Vagina (tissue), 2 donors: ENCODE data around the gene CALCOCO2. TPM values are rescaled to one million over a fixed set of nuclear protein-coding genes. Genes with fewer than 3 reads are reported as not detected.
A peak's percentile ranks its signal among the peaks of the same experiment; 100 is the strongest.
"Not testable (repeated sequence)": the region's sequence is repeated elsewhere in the genome, so short reads cannot be mapped to it uniquely, and the experiment has no call there.

Experiments used
- DNase-seq, 2 donors: peaks; one replicate each; pipeline ENCODE4 v3.0.0-alpha.2; 2017; ENCODE audit errors: extremely low spot score in 2 of 2
- H3K27ac ChIP-seq: fragments of 200-600 bp; sonication (generic); one replicate; pipeline ENCODE4 v1.5.1; 2019
- H3K27me3 ChIP-seq: fragments of 200-600 bp; sonication (generic); one replicate; pipeline ENCODE4 v1.5.1; 2019
- H3K36me3 ChIP-seq, 2 donors: fragments of 200-600 bp; sonication (generic); one replicate each; pipeline ENCODE4 v1.5.1; 2017 to 2019
- H3K4me1 ChIP-seq: fragments of 200-600 bp; sonication (generic); one replicate; pipeline ENCODE4 v1.5.1; 2019
- H3K4me3 ChIP-seq, 2 donors: fragments of 200-600 bp; sonication (generic); 1 replicate in 1 of 2; 2 replicates in 1 of 2; pipeline ENCODE4 v1.5.1; 2016 to 2019
- H3K9me3 ChIP-seq: fragments of 200-600 bp; sonication (generic); one replicate; pipeline ENCODE4 v1.5.1; 2019
- POLR2A ChIP-seq, 2 donors: fragments of 450-650 bp; IDR thresholded peaks; one replicate each; pipeline ENCODE4 v1.6.1; 2017; ENCODE audit warnings: antibody characterized with exemption in 2 of 2, mild to moderate bottlenecking in 2 of 2, moderate library complexity in 2 of 2
- POLR2AphosphoS5 ChIP-seq, 2 donors: sonication (generic); formaldehyde crosslinking; IDR thresholded peaks; one replicate each; pipeline ENCODE4 v1.9.0; 2017; ENCODE audit warnings: antibody characterized with exemption in 2 of 2, mild to moderate bottlenecking in 2 of 2, low read depth in 1 of 2; ENCODE audit not compliant: insufficient read depth in 1 of 2
- intact Hi-C: fragments of 100-400 bp; cut with DNase I; formaldehyde crosslinking; loops from one replicate; pipeline ENCODE4 v1.15.1; 2023
- total RNA-seq: library from RNA; depleted of rRNA; stranded (reverse); fragments of >200 nt; gene quantifications from one replicate; pipeline ENCODE4 v1.2.3, GENCODE V29; 2016
- TF ChIP-seq, protein P1 (sequence below), 3 experiments: fragments of 450-650 bp in 2 of 3; fragments of 200-600 bp in 1 of 3; sonication (generic) in 1 of 3; IDR thresholded peaks; one replicate each; pipeline ENCODE4 v1.5.1; 2017 to 2019; ENCODE audit warnings: antibody characterized with exemption in 3 of 3, mild to moderate bottlenecking in 2 of 3, moderate library complexity in 2 of 3

The CALCOCO2 gene
- total RNA-seq, 1 donor from 2014 or later, result 140 TPM

DNA sequence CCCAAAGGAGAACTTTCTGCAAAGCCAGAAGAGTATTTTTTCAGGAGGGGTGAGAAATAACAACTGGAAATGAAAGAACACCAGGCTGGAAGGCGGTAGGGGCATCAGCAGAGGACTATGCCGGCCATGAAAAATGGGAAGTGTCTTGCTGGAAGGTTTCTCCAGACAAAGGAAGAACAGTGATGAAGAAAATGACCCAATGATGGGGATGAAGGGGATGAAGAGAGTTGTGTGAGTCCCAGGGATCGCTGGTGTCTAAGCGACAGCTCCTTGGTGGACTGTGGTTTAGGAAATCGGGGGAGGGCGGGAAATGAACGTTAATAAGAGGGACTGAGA, 14.4 kb upstream of the CALCOCO2 start:
- TF ChIP-seq POLR2AphosphoS5 (IDR thresholded peaks at IDR 0.05; ENCODE audit: insufficient read depth in 1 of 2, low read depth in 1 of 2) (no peak), POLR2A (IDR thresholded peaks at IDR 0.05) (no peak)
- TF ChIP-seq, protein P1, sequence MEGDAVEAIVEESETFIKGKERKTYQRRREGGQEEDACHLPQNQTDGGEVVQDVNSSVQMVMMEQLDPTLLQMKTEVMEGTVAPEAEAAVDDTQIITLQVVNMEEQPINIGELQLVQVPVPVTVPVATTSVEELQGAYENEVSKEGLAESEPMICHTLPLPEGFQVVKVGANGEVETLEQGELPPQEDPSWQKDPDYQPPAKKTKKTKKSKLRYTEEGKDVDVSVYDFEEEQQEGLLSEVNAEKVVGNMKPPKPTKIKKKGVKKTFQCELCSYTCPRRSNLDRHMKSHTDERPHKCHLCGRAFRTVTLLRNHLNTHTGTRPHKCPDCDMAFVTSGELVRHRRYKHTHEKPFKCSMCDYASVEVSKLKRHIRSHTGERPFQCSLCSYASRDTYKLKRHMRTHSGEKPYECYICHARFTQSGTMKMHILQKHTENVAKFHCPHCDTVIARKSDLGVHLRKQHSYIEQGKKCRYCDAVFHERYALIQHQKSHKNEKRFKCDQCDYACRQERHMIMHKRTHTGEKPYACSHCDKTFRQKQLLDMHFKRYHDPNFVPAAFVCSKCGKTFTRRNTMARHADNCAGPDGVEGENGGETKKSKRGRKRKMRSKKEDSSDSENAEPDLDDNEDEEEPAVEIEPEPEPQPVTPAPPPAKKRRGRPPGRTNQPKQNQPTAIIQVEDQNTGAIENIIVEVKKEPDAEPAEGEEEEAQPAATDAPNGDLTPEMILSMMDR (IDR thresholded peaks at IDR 0.05), result no peak
- Histone ChIP-seq H3K27me3 (no peaks in the 10 kb centered on the region), H3K36me3 (no peaks in the 10 kb centered on the region), H3K27ac (peak overlapping the region; percentile 47), H3K4me1 (peaks cover 12% of the 10 kb centered on the region), H3K4me3 (peak overlapping the region; percentile 45 to 55), H3K9me3 (no peaks in the 10 kb centered on the region)
- intact Hi-C loops, result loop anchor here (5.0 kb wide), 1 partner anchor 61 kb away; no protein-coding TSS in a partner anchor
- no peak for DNase-seq

DNA sequence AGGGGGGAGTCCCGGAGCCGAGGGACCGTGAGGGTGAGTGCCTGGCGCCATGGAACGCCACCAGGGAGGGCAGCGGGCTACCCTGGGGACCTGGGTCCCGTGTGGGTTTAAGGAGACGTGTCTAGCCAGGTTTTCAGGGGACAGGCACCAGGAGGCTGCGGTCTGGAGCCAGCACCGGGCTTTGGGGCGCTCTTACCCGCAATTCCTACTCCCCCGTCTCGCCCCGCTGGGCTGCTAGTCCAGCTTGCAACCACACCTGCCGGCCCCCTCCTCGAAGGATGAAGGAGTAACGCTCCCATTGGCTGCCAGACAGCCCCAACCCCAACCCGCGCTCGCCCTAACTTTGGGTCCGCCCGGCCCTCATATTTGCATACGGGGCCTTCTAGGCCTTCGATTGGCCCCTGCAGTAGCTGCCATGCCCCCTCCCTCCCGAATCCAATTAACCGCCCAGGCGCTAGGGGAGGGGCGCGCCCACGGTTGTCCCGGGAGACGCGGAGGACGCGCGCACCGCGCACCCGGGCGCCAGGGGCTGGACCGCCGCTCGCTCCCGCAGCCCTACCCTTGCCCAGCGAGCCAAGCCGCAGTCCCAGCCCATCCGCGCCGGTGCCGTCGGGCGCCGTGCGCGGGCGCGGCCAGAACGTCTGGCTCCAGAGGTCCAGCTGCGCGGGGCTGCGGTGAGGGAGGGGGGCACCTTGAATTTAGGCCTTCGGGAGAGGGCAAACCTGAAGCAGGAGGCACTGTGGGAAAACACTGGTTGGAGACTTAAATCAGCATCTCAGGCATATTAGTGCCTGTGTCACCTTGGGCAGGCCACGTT, 13.9 kb upstream of the CALCOCO2 start, which contains the start of gene TTLL6:
TTLL6 (minus strand) TSS at position 456 of the 817 bp plus-strand sequence; CDS start at position 299, 157 bp downstream.
- Histone ChIP-seq H3K36me3 (no peaks in the 10 kb centered on the region), H3K4me1 (peaks cover 12% of the 10 kb centered on the region), H3K9me3 (no peaks in the 10 kb centered on the region), H3K27me3 (no peaks in the 10 kb centered on the region), H3K4me3 (peak within 1 kb of the TSS; percentile 45 to 55), H3K27ac (peak within 1 kb of the TSS; percentile 47)
- TF ChIP-seq POLR2AphosphoS5 (IDR thresholded peaks at IDR 0.05; ENCODE audit: insufficient read depth in 1 of 2, low read depth in 1 of 2), result peak in 1 of 2 donors; percentile 35
- no peak for TF ChIP-seq POLR2A (IDR thresholded peaks at IDR 0.05)
- intact Hi-C loops, result loop anchor here (5.0 kb wide), 1 partner anchor 60 kb away; no protein-coding TSS in a partner anchor
- no peak for DNase-seq

DNA sequence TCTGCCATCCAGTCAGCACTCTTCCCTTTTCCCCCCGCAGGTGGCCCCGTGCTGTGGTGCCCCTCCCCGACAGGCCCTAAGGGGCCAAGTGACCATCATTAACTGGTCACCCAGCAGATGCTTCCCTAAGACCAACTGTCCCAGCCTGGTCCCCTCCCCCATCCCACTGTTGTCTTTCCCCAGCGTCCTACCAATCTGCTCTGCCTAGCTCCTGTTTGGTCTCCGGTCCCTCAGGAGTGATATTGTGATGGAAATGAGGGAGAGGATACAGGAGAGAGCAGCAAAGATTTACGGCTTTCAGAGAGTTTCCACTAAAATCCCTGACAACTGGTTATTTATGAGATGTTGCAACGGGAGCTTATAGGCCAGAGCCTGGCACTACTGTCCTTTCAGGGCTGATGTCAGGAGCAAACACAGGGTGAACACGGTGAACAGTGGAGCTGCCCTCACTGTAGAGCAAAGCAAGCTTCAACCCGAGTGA, 12.4 kb upstream of the CALCOCO2 start:
- TF ChIP-seq POLR2AphosphoS5 (IDR thresholded peaks at IDR 0.05; ENCODE audit: insufficient read depth in 1 of 2, low read depth in 1 of 2) (no peak), POLR2A (IDR thresholded peaks at IDR 0.05) (no peak)
- TF ChIP-seq, protein P1 (IDR thresholded peaks at IDR 0.05), result no peak

DNA sequence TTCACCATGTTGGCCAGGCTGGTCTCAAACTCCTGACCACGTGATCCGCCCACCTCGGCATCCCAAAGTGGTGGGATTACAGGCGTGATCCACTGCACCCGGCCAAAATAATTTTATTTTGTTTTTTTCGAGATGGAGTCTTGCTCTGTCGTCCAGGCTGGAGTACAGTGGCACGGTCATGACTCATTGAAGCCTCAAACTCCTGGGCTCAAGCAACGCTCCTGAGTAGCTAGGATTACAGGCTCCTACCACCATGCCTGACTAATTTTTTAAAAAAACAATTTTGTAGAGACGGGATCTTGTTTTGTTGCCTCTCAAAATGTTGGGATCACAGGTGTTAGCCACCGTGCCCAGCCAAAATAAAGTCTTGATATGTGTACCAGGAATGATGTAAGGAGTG, 11.4 kb upstream of the CALCOCO2 start:
- Histone ChIP-seq H3K4me3 (no peak overlapping the region), H3K9me3 (no peaks in the 10 kb centered on the region), H3K27ac (no peak overlapping the region), H3K36me3 (no peaks in the 10 kb centered on the region), H3K4me1 (peaks cover 12% of the 10 kb centered on the region), H3K27me3 (no peaks in the 10 kb centered on the region)
- intact Hi-C loops, result loop anchor here (5.0 kb wide), 1 partner anchor 58 kb away; no protein-coding TSS in a partner anchor
- TF ChIP-seq, protein P1 (IDR thresholded peaks at IDR 0.05), result no peak
- TF ChIP-seq POLR2A (IDR thresholded peaks at IDR 0.05) (no peak), POLR2AphosphoS5 (IDR thresholded peaks at IDR 0.05; ENCODE audit: insufficient read depth in 1 of 2, low read depth in 1 of 2) (no peak)
- no peak for DNase-seq

More for the DNA sequence above, 12.4 kb upstream of the CALCOCO2 start:
- Histone ChIP-seq H3K27me3 (no peaks in the 10 kb centered on the region), H3K36me3 (no peaks in the 10 kb centered on the region), H3K4me1 (peaks cover 12% of the 10 kb centered on the region), H3K27ac (no peak overlapping the region), H3K9me3 (no peaks in the 10 kb centered on the region), H3K4me3 (no peak overlapping the region)
- intact Hi-C loops, result loop anchor here (5.0 kb wide), 1 partner anchor 59 kb away; no protein-coding TSS in a partner anchor
- DNase-seq, result no peak

DNA sequence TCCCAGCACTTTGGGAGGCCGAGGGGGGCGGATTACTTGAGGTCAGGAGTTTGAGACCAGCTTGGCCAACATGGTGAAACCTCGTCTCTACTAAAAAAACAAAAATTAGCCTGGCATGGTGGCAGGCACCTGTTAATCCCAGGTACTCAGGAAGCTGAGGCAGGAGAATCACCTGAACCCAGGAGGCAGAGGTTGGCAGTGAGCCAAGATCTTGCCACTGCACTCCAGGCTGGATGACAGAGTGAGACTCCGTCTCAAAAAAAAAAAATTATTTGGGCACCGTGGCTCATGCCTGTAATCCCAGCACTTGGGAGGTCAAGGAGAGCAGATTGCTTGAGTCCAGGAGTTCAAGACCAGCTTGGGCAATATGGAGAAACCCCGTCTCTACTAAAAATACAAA, 9.9 kb upstream of the CALCOCO2 start:
- intact Hi-C loops, H3K4me3 ChIP-seq, H3K9me3 ChIP-seq, H3K36me3 ChIP-seq, H3K27ac ChIP-seq, H3K27me3 ChIP-seq, DNase-seq: not testable (repeated sequence)
- peaks cover 12% of the 10 kb centered on the region for H3K4me1 ChIP-seq
